Gastroesophageal sphincter (tissue), 4 donors: ENCODE results near the gene LATS2. TPM values are rescaled to one million over a fixed set of nuclear protein-coding genes. Genes with fewer than 3 reads are reported as not detected.

ENCODE experiments used
- ATAC-seq: fragments of 150-250 bp; one replicate; pipeline ENCODE4 v1.9.1; 2016; ENCODE audit warnings: mild to moderate bottlenecking, moderate library complexity
- H3K27ac ChIP-seq, 4 donors: fragments of 200-600 bp; sonication (generic) in 3 of 4; 1 replicate in 3 of 4; 2 replicates in 1 of 4; pipeline ENCODE4 v1.5.1; 2016 to 2019
- H3K27me3 ChIP-seq: fragments of 200-600 bp; sonication (generic); one replicate; pipeline ENCODE4 v1.5.1; 2019
- H3K36me3 ChIP-seq, 2 donors: fragments of 200-600 bp; sonication (generic); one replicate each; pipeline ENCODE4 v1.5.1; 2019; ENCODE audit warnings: control low read depth in 1 of 2
- H3K4me1 ChIP-seq, 3 donors: fragments of 200-600 bp; sonication (generic); 1 replicate in 2 of 3; 2 replicates in 1 of 3; pipeline ENCODE4 v1.5.1; 2016 to 2019; ENCODE audit warnings: control low read depth in 2 of 3
- H3K4me3 ChIP-seq, 2 donors: fragments of 200-600 bp; sonication (generic); one replicate each; pipeline ENCODE4 v1.5.1; 2019; ENCODE audit warnings: mild to moderate bottlenecking in 1 of 2, moderate library complexity in 1 of 2
- H3K9me3 ChIP-seq, 3 donors: fragments of 200-600 bp; sonication (generic); one replicate each; pipeline ENCODE4 v1.5.1; 2017 to 2019; ENCODE audit warnings: control low read depth in 2 of 3
- CTCF ChIP-seq, 4 experiments: fragments of 200-600 bp in 2 of 4; fragments of 450-650 bp in 2 of 4; sonication (generic) in 1 of 4; IDR thresholded peaks; one replicate each; pipeline ENCODE4 v1.5.1; 2017 to 2019; ENCODE audit warnings: antibody characterized with exemption in 4 of 4, mild to moderate bottlenecking in 2 of 4, moderate library complexity in 2 of 4
- EP300 ChIP-seq: sonication (generic); formaldehyde crosslinking; IDR thresholded peaks from one replicate; pipeline ENCODE4 v1.6.1; 2017; ENCODE audit warnings: antibody characterized with exemption, mild to moderate bottlenecking
- POLR2A ChIP-seq, 2 donors: fragments of 450-650 bp; IDR thresholded peaks; one replicate each; pipeline ENCODE4 v1.6.1; 2017; ENCODE audit warnings: antibody characterized with exemption in 2 of 2, mild to moderate bottlenecking in 2 of 2, moderate library complexity in 1 of 2
- POLR2AphosphoS5 ChIP-seq: sonication (generic); formaldehyde crosslinking; IDR thresholded peaks from one replicate; pipeline ENCODE4 v1.6.1; 2017; ENCODE audit warnings: antibody characterized with exemption
- WGBS, 2 donors: methylation state at CpG; one replicate each; pipeline ENCODE4 v1.1.5; 2018; ENCODE audit warnings: low coverage in 1 of 2; 5-methylcytosine and 5-hydroxymethylcytosine counted together
- total RNA-seq, 4 donors: library from RNA; depleted of rRNA; stranded (reverse); fragments of >200 nt; gene quantifications; one replicate each; pipeline ENCODE4 v1.1.0, GENCODE V29; 2016

Gene LATS2
- total RNA-seq, 4 donors from 2014 or later, result 42.2 to 95.4 (median 56.5) TPM

DNA sequence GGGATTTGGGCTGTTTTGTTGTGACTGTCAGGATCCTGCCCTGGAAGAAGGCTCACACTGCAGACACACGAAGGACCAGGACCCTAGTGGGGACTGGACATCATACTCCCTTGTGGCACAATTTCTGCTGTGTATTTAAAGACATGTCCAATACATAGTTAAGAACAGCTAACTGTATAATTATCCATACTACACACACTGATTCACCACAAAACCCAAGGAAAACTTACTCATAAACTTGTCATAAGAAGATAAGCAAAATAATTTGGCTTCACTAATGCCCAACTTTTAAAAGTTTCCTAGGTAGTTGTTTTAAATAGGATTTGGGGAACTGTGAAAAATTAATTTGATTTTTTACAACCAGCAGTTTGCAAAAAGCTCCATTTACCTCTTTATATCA lies 46.1 kb downstream of the LATS2 start:
- Histone ChIP-seq H3K27me3 (no peaks in the 10 kb centered on the region), H3K4me1 (peaks cover 19 to 98% (median 71%) of the 10 kb centered on the region in 3 donors), H3K4me3 (no peak overlapping the region), H3K36me3 (no peaks in the 10 kb centered on the region), H3K27ac (peak overlapping the region in 3 of 4 donors; percentile 64 to 83 (median 75)), H3K9me3 (no peaks in the 10 kb centered on the region)
- ATAC-seq, result no peak
- no peak for TF ChIP-seq POLR2A (IDR thresholded peaks at IDR 0.05)
- TF ChIP-seq CTCF (IDR thresholded peaks at IDR 0.05), result no peak
- TF ChIP-seq POLR2AphosphoS5, result no peak
- no peak for TF ChIP-seq EP300
- WGBS, 2 donors, result 43% methylated on average over 1 of the region's 1 CpG; no CpG with 5 or more reads in 1 of the 2 donors

GRCh38 chr13:21014502-21015170 lies 46.8 kb downstream of the LATS2 start:
- Histone ChIP-seq H3K9me3 (no peaks in the 10 kb centered on the region), H3K4me1 (peaks cover 17 to 98% (median 70%) of the 10 kb centered on the region in 3 donors), H3K36me3 (no peaks in the 10 kb centered on the region), H3K27me3 (no peaks in the 10 kb centered on the region), H3K4me3 (no peak overlapping the region), H3K27ac (peak overlapping the region; percentile 52 to 83 (median 70))
- 6 to 31% methylated on average over 2 to 8 of the region's 8 CpGs for WGBS, 2 donors
- TF ChIP-seq CTCF (IDR thresholded peaks at IDR 0.05) (no peak), POLR2AphosphoS5 (peak; percentile 16), POLR2A (IDR thresholded peaks at IDR 0.05) (no peak), EP300 (no peak)
- peak; percentile 46 for ATAC-seq

GRCh38 chr13:21014139-21014501 lies 47.3 kb downstream of the LATS2 start:
- TF ChIP-seq POLR2A (IDR thresholded peaks at IDR 0.05), result no peak
- TF ChIP-seq POLR2AphosphoS5, result no peak
- no peak for TF ChIP-seq CTCF (IDR thresholded peaks at IDR 0.05)
- TF ChIP-seq EP300, result no peak
- 73 to 74% methylated on average over 4 to 5 of the region's 6 CpGs for WGBS, 2 donors
- Histone ChIP-seq H3K27ac (peak overlapping the region; percentile 52 to 83 (median 70)), H3K4me1 (peaks cover 17 to 100% (median 71%) of the 10 kb centered on the region in 3 donors), H3K9me3 (no peaks in the 10 kb centered on the region), H3K27me3 (no peaks in the 10 kb centered on the region), H3K36me3 (no peaks in the 10 kb centered on the region), H3K4me3 (no peak overlapping the region)
- no peak for ATAC-seq

GRCh38 chr13:21013682-21014038 lies 47.7 kb downstream of the LATS2 start:
- Histone ChIP-seq H3K27me3 (no peaks in the 10 kb centered on the region), H3K4me1 (peaks cover 17 to 100% (median 71%) of the 10 kb centered on the region in 3 donors), H3K36me3 (no peaks in the 10 kb centered on the region), H3K4me3 (no peak overlapping the region), H3K27ac (peak overlapping the region in 3 of 4 donors; percentile 64 to 83 (median 75)), H3K9me3 (no peaks in the 10 kb centered on the region)
- TF ChIP-seq POLR2A (IDR thresholded peaks at IDR 0.05) (no peak), EP300 (no peak), CTCF (IDR thresholded peaks at IDR 0.05) (no peak), POLR2AphosphoS5 (no peak)
- 60 to 65% methylated on average over 2 to 4 of the region's 4 CpGs for WGBS, 2 donors
- no peak for ATAC-seq
